GM13977 (cell line): ENCODE data around the gene TNRC6A.

ENCODE experiments used
- DNase-seq: peaks from one replicate; pipeline ENCODE4 v3.0.0; 2012; ENCODE audit warnings: low spot score
- CTCF ChIP-seq: IDR thresholded peaks from 2 replicates; pipeline ENCODE4 v1.5.1; 2012; ENCODE audit warnings: mild to moderate bottlenecking, control low read depth; ENCODE audit not compliant: insufficient read depth; ENCODE audit errors: extremely low read depth, missing control alignments
- in situ Hi-C: fragments of 300-500 bp; cut with MboI; formaldehyde crosslinking; loops from one replicate; pipeline ENCODE4 v1.12.0; 2022; ENCODE audit warnings: low sequenced_read_pairs, low pct_unique_long_range_greater_than_20kb, mixed read lengths, inconsistent platforms; ENCODE audit not compliant: unreplicated experiment

Gene TNRC6A

GRCh38 chr16:24775455-24775854 is 46.0 kb downstream of the TNRC6A start:
- in situ Hi-C loops, result no loop called here
- no peak for TF ChIP-seq CTCF
- no peak for DNase-seq

- TF ChIP-seq CTCF, result no peak
- DNase-seq, result no peak
- in situ Hi-C loops, result no loop called here
These were observed 47.2 kb downstream of the TNRC6A start for GRCh38 chr16:24776501-24777220.

GRCh38 chr16:24778671-24779070 is 49.2 kb downstream of the TNRC6A start:
- TF ChIP-seq CTCF, result no peak
- in situ Hi-C loops, result no loop called here
- DNase-seq, result no peak

- DNase-seq, result no peak
- in situ Hi-C loops, result no loop called here
- no peak for TF ChIP-seq CTCF
These were observed 51.8 kb downstream of the TNRC6A start for GRCh38 chr16:24781256-24781655.

- DNase-seq, result no peak
- no peak for TF ChIP-seq CTCF
- in situ Hi-C loops, result no loop called here
These were observed 54.7 kb downstream of the TNRC6A start for GRCh38 chr16:24784121-24784520.

GRCh38 chr16:24789881-24790280 is 60.4 kb downstream of the TNRC6A start:
- DNase-seq, result no peak
- no peak for TF ChIP-seq CTCF
- in situ Hi-C loops, result no loop called here
